GM12878 (cell line): Measurements from ENCODE around the gene NISCH. TPM values are rescaled to one million over a fixed set of nuclear protein-coding genes. Genes with fewer than 3 reads are reported as not detected.

Experiments used
- ATAC-seq: fragments of 200-7000 bp; cut with Tn5 transposase; 3 replicates; pipeline ENCODE4 v1.9.1; 2020; ENCODE audit warnings: mild to moderate bottlenecking, moderate library complexity
- BruUV-seq: library from RNA; stranded (reverse); fragments of 400-500 nt; replicated peaks from 2 replicates; lab custom pipeline; 2021; lab: Mats Ljungman, UMichigan
- CTCF ChIA-PET: fragments of 300-600 bp; sonication (Branson Sonifier 250); formaldehyde crosslinking; extraction: SDS; loops from one replicate; lab custom pipeline; 2021; ENCODE audit warnings: inconsistent platforms; lab: Yijun Ruan, JAX
- POLR2A ChIA-PET: fragments of 350-600 bp; formaldehyde crosslinking; extraction: SDS; loops from one replicate; lab custom pipeline; 2021; ENCODE audit warnings: inconsistent platforms; lab: Charles Lee
- RAD21 ChIA-PET: fragments of 300-600 bp; sonication (Branson Sonifier 250); formaldehyde crosslinking; loops from one replicate; lab custom pipeline; 2023; ENCODE audit warnings: antibody characterized with exemption; ENCODE audit not compliant: unreplicated experiment; lab: Charles Lee
- SMC1A ChIA-PET: fragments of 300-600 bp; sonication (Branson Sonifier 250); formaldehyde crosslinking; loops from one replicate; lab custom pipeline; 2023; ENCODE audit not compliant: unreplicated experiment, uncharacterized antibody; lab: Charles Lee
- DNase-seq: peaks from one replicate; pipeline ENCODE4 v3.0.0-alpha.2; 2011; ENCODE audit warnings: low read depth, low spot score
- FAIRE-seq: peaks from 3 replicates; lab custom pipeline; 2011; peaks lifted over from hg19 to GRCh38; lab: Jason Lieb, UNC
- H2AFZ ChIP-seq: 2 replicates; pipeline ENCODE4 v1.6.0; 2011; ENCODE audit warnings: low read depth, low read length, control low read depth; ENCODE audit not compliant: control insufficient read depth
- H3K27ac ChIP-seq: 2 replicates; pipeline ENCODE4 v1.5.1; 2011; ENCODE audit warnings: control low read depth; ENCODE audit not compliant: control insufficient read depth, insufficient read depth
- H3K27me3 ChIP-seq, 2 experiments: replicated peaks in 1 of 2; 2 replicates each; pipeline versions ENCODE4 v1.6.0 to v1.6.1; 2011; ENCODE audit warnings: low read length in 1 of 2; ENCODE audit not compliant: control insufficient read depth in 2 of 2, insufficient read depth in 2 of 2
- H3K36me3 ChIP-seq, 2 experiments: 2 replicates each; pipeline ENCODE4 v1.5.1; 2011; ENCODE audit warnings: low read length in 1 of 2; ENCODE audit not compliant: control insufficient read depth in 2 of 2, insufficient read depth in 2 of 2
- H3K4me1 ChIP-seq: 2 replicates; pipeline ENCODE4 v1.6.1; 2011; ENCODE audit warnings: mild to moderate bottlenecking, low read length, moderate library complexity, mixed read lengths; ENCODE audit not compliant: control insufficient read depth, insufficient read depth
- H3K4me2 ChIP-seq: 2 replicates; pipeline ENCODE4 v1.6.0; 2011; ENCODE audit warnings: control low read depth; ENCODE audit not compliant: control insufficient read depth, insufficient read depth
- H3K4me3 ChIP-seq: fragments of 200-600 bp; sonication (generic); 2 replicates; pipeline ENCODE4 v1.5.1; 2016
- H3K79me2 ChIP-seq: 2 replicates; pipeline ENCODE4 v1.6.0; 2011; ENCODE audit warnings: low read length; ENCODE audit not compliant: control insufficient read depth, insufficient read depth
- H3K9ac ChIP-seq: 2 replicates; pipeline ENCODE4 v1.8.0; 2011; ENCODE audit warnings: low read length, control low read depth, mixed read lengths; ENCODE audit not compliant: control insufficient read depth, insufficient read depth
- H3K9me3 ChIP-seq: replicated peaks from 3 replicates; pipeline ENCODE4 v1.5.1; 2011; ENCODE audit warnings: mild to moderate bottlenecking, low read length; ENCODE audit not compliant: control insufficient read depth, insufficient read depth
- H4K20me1 ChIP-seq: 2 replicates; pipeline ENCODE4 v1.6.0; 2011; ENCODE audit not compliant: control insufficient read depth, insufficient read depth
- BRCA1 ChIP-seq: IDR thresholded peaks from 2 replicates; pipeline ENCODE4 v1.6.1; 2011; ENCODE audit warnings: low read depth, low read length, improper control_type of control experiment
- EZH2 ChIP-seq: IDR thresholded peaks from 2 replicates; pipeline ENCODE4 v1.6.1; 2012; ENCODE audit warnings: low read depth, mild to moderate bottlenecking, control low read depth, inconsistent platforms, low read length, borderline replicate concordance; ENCODE audit not compliant: control insufficient read depth
- HDAC2 ChIP-seq: fragments of 200-600 bp; sonication (generic); IDR thresholded peaks from 2 replicates; pipeline ENCODE4 v1.6.1; 2017
- NBN ChIP-seq: fragments of 450-650 bp; IDR thresholded peaks from 2 replicates; pipeline ENCODE4 v1.6.1; 2016
- NFYB ChIP-seq: IDR thresholded peaks from 2 replicates; pipeline ENCODE4 v1.6.1; 2011; ENCODE audit warnings: low read depth, mild to moderate bottlenecking, low read length, improper control_type of control experiment, moderate library complexity; ENCODE audit not compliant: insufficient read depth
- RBBP5 ChIP-seq: fragments of 200-600 bp; sonication (generic); conservative IDR thresholded peaks from 2 replicates; pipeline ENCODE4 v1.6.1; 2016
- RUNX3 ChIP-seq: IDR thresholded peaks from 2 replicates; pipeline ENCODE4 v1.6.1; 2012; ENCODE audit warnings: low read length, inconsistent platforms
- SRF ChIP-seq, 2 experiments: IDR thresholded peaks; 2 replicates each; pipeline ENCODE4 v1.6.1; 2011; ENCODE audit warnings: low read depth in 2 of 2, low read length in 2 of 2, mild to moderate bottlenecking in 1 of 2, moderate library complexity in 1 of 2
- STAT1 ChIP-seq: fragments of 450-650 bp; conservative IDR thresholded peaks from 2 replicates; pipeline ENCODE4 v1.6.1; 2014; ENCODE audit warnings: antibody characterized with exemption, mild to moderate bottlenecking
- TAF1 ChIP-seq: IDR thresholded peaks from 2 replicates; pipeline ENCODE4 v1.6.1; 2011; ENCODE audit warnings: mild to moderate bottlenecking, low read depth, low read length, borderline replicate concordance
- YY1 ChIP-seq: IDR thresholded peaks from 2 replicates; pipeline ENCODE4 v1.6.1; 2011; ENCODE audit warnings: low read depth, mild to moderate bottlenecking, low read length
- ZNF592 ChIP-seq: fragments of 450-650 bp; IDR thresholded peaks from 2 replicates; pipeline ENCODE4 v1.6.1; 2017; ENCODE audit warnings: mild to moderate bottlenecking, moderate library complexity
- ZZZ3 ChIP-seq: IDR thresholded peaks from 2 replicates; pipeline ENCODE4 v1.6.1; 2011; ENCODE audit warnings: low read depth; ENCODE audit not compliant: control insufficient read depth, insufficient read length
- WGBS: methylation state at CpG from one replicate; pipeline ENCODE4 v1.1.6; 2016; ENCODE audit warnings: low lambda C conversion rate; ENCODE audit not compliant: insufficient replicate concordance, insufficient coverage; ENCODE audit errors: missing lambda C conversion rate; 5-methylcytosine and 5-hydroxymethylcytosine counted together
- in situ Hi-C: fragments of 300-500 bp; cut with MboI; formaldehyde crosslinking; loops from 9 replicates; pipeline ENCODE4 v1.14.3; 2018; ENCODE audit warnings: mixed read lengths
- intact Hi-C: fragments of 100-400 bp; cut with micrococcal nuclease; formaldehyde crosslinking; loops from one replicate; pipeline ENCODE4 v1.14.2; 2022; ENCODE audit not compliant: unreplicated experiment
- polyA plus RNA-seq, 11 experiments: library from polyadenylated mRNA; depleted of rRNA in 4 of 11; unstranded in 6 of 11; stranded (reverse) in 5 of 11; fragments of >200 nt; fragmentation: Nextera tagmentation in 4 of 11; fragmentation: Illumina TruSeq in 1 of 11; extraction: Ambion mirVana in 4 of 11; extraction: Trizol in 1 of 11; gene quantifications; 1 replicate in 1 of 11; 2 replicates in 10 of 11; pipeline versions ENCODE4 v1.2.1 to v1.2.3, GENCODE V29; 2011 to 2016; ENCODE audit warnings: inconsistent platforms in 2 of 11, missing spikeins in 2 of 11, low read depth in 1 of 11
- total RNA-seq, 4 experiments: library from RNA; depleted of rRNA in 3 of 4; stranded (reverse); fragments of >200 nt in 3 of 4; fragmentation: Illumina TruSeq in 1 of 4; extraction: Trizol in 1 of 4; gene quantifications; 2 replicates each; pipeline versions ENCODE4 v1.2.1 to v1.2.3, GENCODE V29; 2013 to 2021
- TF ChIP-seq, protein P1 (sequence below): fragments of 450-650 bp; IDR thresholded peaks from 2 replicates; pipeline ENCODE4 v1.6.1; 2017; ENCODE audit warnings: mild to moderate bottlenecking, low read depth, inconsistent platforms; ENCODE audit not compliant: poor library complexity, severe bottlenecking

The NISCH gene
- total and polyA plus RNA-seq, 10 of the 15 experiments (the other 5 are each of a cell fraction or from before 2014, with no cell fraction given): 0.76 to 52.5 (median 24.6) TPM

DNA sequence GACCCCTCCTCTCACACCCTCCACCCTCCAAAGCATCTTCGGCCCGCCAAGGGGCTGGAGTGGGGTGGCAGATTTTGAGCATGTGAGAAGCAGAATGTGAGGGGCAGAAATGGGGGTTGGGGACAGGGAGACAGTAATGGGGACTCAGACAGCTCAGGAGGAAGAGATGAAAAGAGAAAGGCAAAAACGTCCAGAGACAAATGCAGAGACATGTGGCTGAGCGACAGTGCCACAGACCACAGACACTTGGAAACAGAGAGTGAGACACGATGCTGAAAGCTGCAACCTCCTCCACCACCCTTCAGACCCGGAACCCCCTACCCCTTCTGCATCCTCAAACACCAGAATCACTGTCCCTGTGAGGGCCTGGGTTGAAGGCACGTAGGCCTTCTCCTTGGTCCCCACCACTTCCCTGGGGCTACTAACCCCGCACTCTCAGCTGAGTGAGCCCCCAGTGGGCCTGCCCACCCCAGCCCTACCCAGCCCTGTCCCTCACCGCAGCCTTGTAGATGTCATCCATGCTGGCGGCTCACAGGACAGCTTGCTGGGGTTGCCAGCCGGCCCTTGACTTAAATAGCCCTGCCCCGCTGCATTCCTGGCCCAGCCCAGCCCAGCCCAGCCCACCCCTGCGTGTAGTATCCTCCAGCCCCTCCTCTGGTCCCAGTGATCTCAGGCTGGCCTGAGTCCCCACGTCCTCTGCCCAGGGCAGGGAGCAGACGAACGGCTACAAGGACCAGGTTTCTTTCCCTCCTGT is 1.7 kb upstream of the NISCH start, which contains the start of gene TNNC1:
TSS of gene TNNC1 (minus strand) at position 546 of the 754 bp plus-strand sequence. CDS start at position 520, 26 bp downstream.
- POLR2A ChIA-PET: interaction anchor here (1.2 kb wide), 1 partner anchor 9 kb away, joined by 4 read pairs; no protein-coding TSS in a partner anchor
- intact Hi-C loops: loop anchor here (10.0 kb wide), 1 partner anchor 231 kb away; the partner anchor contains the start of genes GNL3 and PBRM1
- Histone ChIP-seq H3K4me2 (peak within 1 kb of the TSS; percentile 96), H3K4me1 (peaks cover 31% of the 10 kb centered on the region), H3K79me2 (peaks cover 26% of the 10 kb centered on the region), H3K4me3 (peak within 1 kb of the TSS; percentile 65), H3K27me3 (no peaks in the 10 kb centered on the region)
- CTCF ChIA-PET: interaction anchor here (1.4 to 3.2 kb wide), 2 partner anchors 25 to 233 kb away, joined by 4 to 14 read pairs; no protein-coding TSS in a partner anchor
- ATAC-seq: no peak
- TF ChIP-seq ZNF592 (no peak), RUNX3 (no peak), EZH2 (no peak), ZZZ3 (no peak), STAT1 (no peak), SRF (IDR thresholded peaks at IDR 0.05; ENCODE audit: low read depth in 2 of 2, low read length in 2 of 2) (no peak), RBBP5 (no peak), HDAC2 (no peak), YY1 (no peak), NBN (no peak), NFYB (no peak), TAF1 (no peak), BRCA1 (no peak)
- TF ChIP-seq, protein P1, sequence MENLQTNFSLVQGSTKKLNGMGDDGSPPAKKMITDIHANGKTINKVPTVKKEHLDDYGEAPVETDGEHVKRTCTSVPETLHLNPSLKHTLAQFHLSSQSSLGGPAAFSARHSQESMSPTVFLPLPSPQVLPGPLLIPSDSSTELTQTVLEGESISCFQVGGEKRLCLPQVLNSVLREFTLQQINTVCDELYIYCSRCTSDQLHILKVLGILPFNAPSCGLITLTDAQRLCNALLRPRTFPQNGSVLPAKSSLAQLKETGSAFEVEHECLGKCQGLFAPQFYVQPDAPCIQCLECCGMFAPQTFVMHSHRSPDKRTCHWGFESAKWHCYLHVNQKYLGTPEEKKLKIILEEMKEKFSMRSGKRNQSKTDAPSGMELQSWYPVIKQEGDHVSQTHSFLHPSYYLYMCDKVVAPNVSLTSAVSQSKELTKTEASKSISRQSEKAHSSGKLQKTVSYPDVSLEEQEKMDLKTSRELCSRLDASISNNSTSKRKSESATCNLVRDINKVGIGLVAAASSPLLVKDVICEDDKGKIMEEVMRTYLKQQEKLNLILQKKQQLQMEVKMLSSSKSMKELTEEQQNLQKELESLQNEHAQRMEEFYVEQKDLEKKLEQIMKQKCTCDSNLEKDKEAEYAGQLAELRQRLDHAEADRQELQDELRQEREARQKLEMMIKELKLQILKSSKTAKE: no peak
- TF ChIP-seq, all 136 proteins: peak for 0
- peak within 1 kb of the TSS; percentile 98 for H2AFZ ChIP-seq
- peak within 1 kb of the TSS; percentile 87 for H3K9ac ChIP-seq
- no TSS peak for BruUV-seq
- DNase-seq (no peak), FAIRE-seq (no peak)
- peaks cover 0 to 8% of the 10 kb centered on the region in 2 experiments; a peak in 2 of 4 replicates for H3K36me3 ChIP-seq
- SMC1A ChIA-PET: no interaction called here
- 77% methylated on average over 13 of the region's 16 CpGs for WGBS
- H4K20me1 ChIP-seq: no peaks in the 10 kb centered on the region
- RAD21 ChIA-PET: interaction anchor here (0.7 to 0.8 kb wide), 2 partner anchors 42 to 65 kb away, joined by 3 read pairs; no protein-coding TSS in a partner anchor
- in situ Hi-C loops: no loop called here
- no peaks in the 10 kb centered on the region for H3K9me3 ChIP-seq
- peak within 1 kb of the TSS; percentile 84 for H3K27ac ChIP-seq
